ENCODE results near the gene PCDHA9. TPM values are rescaled to one million over a fixed set of nuclear protein-coding genes. Genes with fewer than 3 reads are reported as not detected.
"Not testable (repeated sequence)": the region's sequence is repeated elsewhere in the genome, so short reads cannot be mapped to it uniquely, and the experiment has no call there.

Gene PCDHA9
- total and polyA plus RNA-seq, 2 donors from 2014 or later: 0.85 TPM; not detected in 1

DNA sequence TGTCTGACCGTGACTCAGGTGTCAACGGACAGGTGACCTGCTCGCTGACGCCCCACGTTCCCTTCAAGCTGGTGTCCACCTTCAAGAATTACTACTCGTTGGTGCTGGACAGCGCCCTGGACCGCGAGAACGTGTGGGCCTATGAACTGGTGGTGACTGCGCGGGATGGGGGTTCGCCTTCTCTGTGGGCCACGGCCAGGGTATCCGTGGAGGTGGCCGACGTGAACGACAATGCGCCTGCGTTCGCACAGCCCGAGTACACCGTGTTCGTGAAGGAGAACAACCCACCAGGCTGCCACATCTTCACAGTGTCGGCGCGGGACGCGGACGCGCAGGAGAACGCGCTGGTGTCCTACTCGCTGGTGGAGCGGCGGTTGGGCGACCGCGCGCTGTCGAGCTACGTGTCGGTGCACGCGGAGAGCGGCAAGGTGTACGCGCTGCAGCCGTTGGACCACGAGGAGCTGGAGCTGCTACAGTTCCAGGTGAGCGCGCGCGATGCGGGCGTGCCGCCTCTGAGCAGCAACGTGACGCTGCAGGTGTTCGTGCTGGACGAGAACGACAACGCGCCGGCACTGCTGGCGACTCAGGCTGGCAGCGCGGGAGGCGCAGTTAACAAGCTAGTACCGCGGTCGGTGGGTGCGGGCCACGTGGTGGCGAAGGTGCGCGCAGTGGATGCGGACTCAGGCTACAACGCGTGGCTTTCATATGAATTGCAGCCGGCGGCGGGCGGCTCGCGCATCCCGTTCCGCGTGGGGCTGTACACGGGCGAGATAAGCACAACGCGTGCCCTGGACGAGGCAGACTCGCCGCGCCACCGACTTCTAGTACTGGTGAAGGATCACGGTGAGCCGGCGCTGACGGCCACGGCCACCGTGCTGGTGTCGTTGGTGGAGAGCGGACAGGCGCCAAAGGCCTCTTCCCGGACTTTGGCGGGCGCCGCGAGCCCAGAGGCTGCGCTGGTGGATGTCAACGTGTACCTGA, 22.3 kb downstream of the PCDHA9 start:
- DNase-seq (peak in 1 of 5 donors; percentile 66), FAIRE-seq (no peak)
- Histone ChIP-seq H3K9me3 (ENCODE audit: control insufficient read depth in 2 of 3, insufficient read depth in 1 of 3, low read length in 3 of 3) (peaks cover 0 to 10% (median 3%) of the 10 kb centered on the region in 3 donors), H3K9ac (ENCODE audit: low read length in 3 of 3) (no peak overlapping the region), H3K4me3 (ENCODE audit: low read length in 3 of 3) (no peak overlapping the region), H3K27me3 (ENCODE audit: control insufficient read depth, insufficient read depth, low read length) (no peaks in the 10 kb centered on the region), H3K4me1 (ENCODE audit: control insufficient read depth in 2 of 3, insufficient read depth in 2 of 3, low read depth in 1 of 3, low read length in 3 of 3) (no peaks in the 10 kb centered on the region), H3K36me3 (ENCODE audit: control insufficient read depth in 2 of 3, insufficient read depth in 3 of 3, low read length in 3 of 3) (no peaks in the 10 kb centered on the region), H3K27ac (ENCODE audit: low read depth in 2 of 2, low read length in 2 of 2) (no peak overlapping the region)
- TF ChIP-seq CTCF (IDR thresholded peaks at IDR 0.05; ENCODE audit: borderline replicate concordance, extremely low read depth, insufficient read depth): no peak
- intact Hi-C loops (cut with DNase I): no loop called here

- no peak within 1 kb of the TSS for H3K27ac ChIP-seq (ENCODE audit: low read depth in 2 of 2, low read length in 2 of 2)
- intact Hi-C loops (cut with DNase I): no loop called here
These were observed 27.2 kb downstream of the PCDHA9 start, which contains the start of gene PCDHA12 for GRCh38 chr5:140875085-140876065. Gene PCDHA12 (plus strand): TSS chr5:140875308. CDS start chr5:140875473, 165 bp downstream.

DNA sequence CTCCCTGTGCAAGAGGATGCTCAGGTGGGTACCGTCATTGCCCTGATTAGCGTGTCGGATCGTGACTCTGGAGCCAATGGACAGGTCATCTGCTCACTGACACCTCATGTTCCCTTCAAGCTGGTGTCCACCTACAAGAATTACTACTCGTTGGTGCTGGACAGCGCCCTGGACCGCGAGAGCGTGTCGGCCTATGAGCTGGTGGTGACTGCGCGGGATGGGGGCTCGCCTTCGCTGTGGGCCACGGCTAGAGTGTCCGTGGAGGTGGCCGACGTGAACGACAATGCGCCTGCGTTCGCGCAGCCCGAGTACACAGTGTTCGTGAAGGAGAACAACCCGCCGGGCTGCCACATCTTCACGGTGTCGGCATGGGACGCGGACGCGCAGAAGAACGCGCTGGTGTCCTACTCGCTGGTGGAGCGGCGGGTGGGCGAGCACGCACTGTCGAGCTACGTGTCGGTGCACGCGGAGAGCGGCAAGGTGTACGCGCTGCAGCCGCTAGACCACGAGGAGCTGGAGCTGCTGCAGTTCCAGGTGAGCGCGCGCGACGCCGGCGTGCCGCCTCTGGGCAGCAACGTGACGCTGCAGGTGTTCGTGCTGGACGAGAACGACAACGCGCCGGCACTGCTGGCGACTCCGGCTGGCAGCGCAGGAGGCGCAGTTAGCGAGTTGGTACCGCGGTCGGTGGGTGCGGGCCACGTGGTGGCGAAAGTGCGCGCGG, 28.5 kb downstream of the PCDHA9 start:
- H3K4me3 ChIP-seq (ENCODE audit: low read length in 3 of 3); H3K27me3 ChIP-seq (ENCODE audit: control insufficient read depth, insufficient read depth, low read length); FAIRE-seq; intact Hi-C loops (cut with DNase I); H3K36me3 ChIP-seq (ENCODE audit: control insufficient read depth in 2 of 3, insufficient read depth in 3 of 3, low read length in 3 of 3); H3K4me1 ChIP-seq (ENCODE audit: control insufficient read depth in 2 of 3, insufficient read depth in 2 of 3, low read depth in 1 of 3, low read length in 3 of 3); H3K27ac ChIP-seq (ENCODE audit: low read depth in 2 of 2, low read length in 2 of 2); H3K9ac ChIP-seq (ENCODE audit: low read length in 3 of 3); H3K9me3 ChIP-seq (ENCODE audit: control insufficient read depth in 2 of 3, insufficient read depth in 1 of 3, low read length in 3 of 3): not testable (repeated sequence)
- peak in 1 of 5 donors; percentile 57 for DNase-seq

More at GRCh38 chr5:140875085-140876065, 27.2 kb downstream of the PCDHA9 start, which contains the start of gene PCDHA12:
- no peaks in the 10 kb centered on the region for H3K36me3 ChIP-seq (ENCODE audit: control insufficient read depth in 2 of 3, insufficient read depth in 3 of 3, low read length in 3 of 3)
- H3K27me3 ChIP-seq (ENCODE audit: control insufficient read depth, insufficient read depth, low read length): no peaks in the 10 kb centered on the region
- H3K4me3 ChIP-seq (ENCODE audit: low read length in 3 of 3): peak within 1 kb of the TSS in 1 of 3 donors; percentile 52
- H3K4me1 ChIP-seq (ENCODE audit: control insufficient read depth in 2 of 3, insufficient read depth in 2 of 3, low read depth in 1 of 3, low read length in 3 of 3): no peaks in the 10 kb centered on the region
- no peak for TF ChIP-seq CTCF (IDR thresholded peaks at IDR 0.05; ENCODE audit: borderline replicate concordance, extremely low read depth, insufficient read depth)
- peaks cover 0 to 8% (median 2%) of the 10 kb centered on the region in 3 donors for H3K9me3 ChIP-seq (ENCODE audit: control insufficient read depth in 2 of 3, insufficient read depth in 1 of 3, low read length in 3 of 3)
- no peak within 1 kb of the TSS for H3K9ac ChIP-seq (ENCODE audit: low read length in 3 of 3)
- FAIRE-seq (no peak), DNase-seq (no peak)
